Glomerular endothelial cell (primary cell): ENCODE measurements around the gene SPSB1. TPM values are rescaled to one million over a fixed set of nuclear protein-coding genes. Genes with fewer than 3 reads are reported as not detected.

Experiments
- DNase-seq: peaks from one replicate; pipeline ENCODE4 v3.0.0-alpha.2; 2011; ENCODE audit warnings: low read depth, low spot score; ENCODE audit errors: extremely low read depth
- total RNA-seq: library from RNA; depleted of rRNA; stranded (reverse); fragments of >200 nt; gene quantifications from 2 replicates; pipeline ENCODE4 v1.2.3, GENCODE V29; 2015

SPSB1 gene
- total RNA-seq, 1 donor from 2014 or later = 66.0 TPM

- peak; percentile 61 for DNase-seq
These were observed 25.1 kb downstream of the SPSB1 start for GRCh38 chr1:9317591-9318417.

GRCh38 chr1:9319208-9319788 lies 26.6 kb downstream of the SPSB1 start:
- no peak for DNase-seq

- DNase-seq = no peak
These were observed 27.3 kb downstream of the SPSB1 start for GRCh38 chr1:9319789-9320519.

- DNase-seq = no peak
These were observed 28.1 kb downstream of the SPSB1 start for GRCh38 chr1:9320520-9321479.

GRCh38 chr1:9321480-9321849 lies 28.8 kb downstream of the SPSB1 start:
- no peak for DNase-seq

- no peak for DNase-seq
These were observed 29.4 kb downstream of the SPSB1 start for GRCh38 chr1:9321986-9322660.

- DNase-seq = no peak
These were observed 30.1 kb downstream of the SPSB1 start for GRCh38 chr1:9322661-9323244.

GRCh38 chr1:9324246-9325096 lies 31.8 kb downstream of the SPSB1 start:
- no peak for DNase-seq

GRCh38 chr1:9326596-9326995 lies 33.9 kb downstream of the SPSB1 start:
- DNase-seq = no peak

- DNase-seq = no peak
These were observed 35.5 kb downstream of the SPSB1 start for GRCh38 chr1:9328201-9328600.

- no peak for DNase-seq
These were observed 36.0 kb downstream of the SPSB1 start for GRCh38 chr1:9328715-9329114.

GRCh38 chr1:9331016-9331415 lies 38.3 kb downstream of the SPSB1 start:
- DNase-seq = no peak

- no peak for DNase-seq
These were observed 39.1 kb downstream of the SPSB1 start for GRCh38 chr1:9331558-9332346.

GRCh38 chr1:9332513-9333143 lies 39.9 kb downstream of the SPSB1 start:
- DNase-seq = no peak

GRCh38 chr1:9338397-9339246 lies 45.9 kb downstream of the SPSB1 start:
- DNase-seq = no peak

GRCh38 chr1:9340172-9340854 lies 47.6 kb downstream of the SPSB1 start:
- no peak for DNase-seq
